HCT116 (cell line): ENCODE results near the gene SPESP1. TPM values are rescaled to one million over a fixed set of nuclear protein-coding genes. Genes with fewer than 3 reads are reported as not detected.

Experiments used
- ATAC-seq: fragments of 200-7000 bp; cut with Tn5 transposase; 2 replicates; pipeline ENCODE4 v1.9.1; 2020; ENCODE audit warnings: mild to moderate bottlenecking, moderate library complexity
- BruUV-seq: library from RNA; stranded (reverse); fragments of 400-500 nt; replicated peaks from 2 replicates; lab custom pipeline; 2021; lab: Mats Ljungman, UMichigan
- CTCF ChIA-PET: fragments of 300-600 bp; sonication (Branson Sonifier 250); formaldehyde crosslinking; loops from one replicate; lab custom pipeline; 2021; ENCODE audit warnings: antibody characterized with exemption; lab: Charles Lee
- POLR2A ChIA-PET: fragments of 300-600, 350-600 bp; sonication (Branson Sonifier 250); formaldehyde crosslinking; loops from one replicate; lab custom pipeline; 2021; ENCODE audit warnings: antibody characterized with exemption; lab: Charles Lee
- RAD21 ChIA-PET, 2 experiments: fragments of 300-600 bp; sonication (Branson Sonifier 250); formaldehyde crosslinking; loops; one replicate each; lab custom pipeline; 2023; ENCODE audit warnings: low total read pairs in 2 of 2; ENCODE audit not compliant: uncharacterized antibody in 2 of 2, unreplicated experiment in 2 of 2, low non-redundant PET in 1 of 2; lab: Charles Lee
- DNase-seq: peaks from one replicate; pipeline ENCODE4 v3.0.0-alpha.2; 2010; ENCODE audit warnings: low read depth, low spot score
- H2AFZ ChIP-seq: fragments of 200-600 bp; shearing (Covaris generic), sonication (generic); 2 replicates; pipeline ENCODE4 v1.6.1; 2017; ENCODE audit warnings: low read depth, mixed run types, mixed read lengths, antibody characterized with exemption, low read length; ENCODE audit not compliant: poor library complexity, severe bottlenecking
- H3K27ac ChIP-seq: 2 replicates; pipeline ENCODE4 v1.5.1; 2012; ENCODE audit warnings: low read depth, low read length
- H3K27me3 ChIP-seq: fragments of 200-600 bp; sonication (generic); 2 replicates; pipeline ENCODE4 v1.6.1; 2016; ENCODE audit warnings: mixed run types, low read length, mixed read lengths; ENCODE audit not compliant: insufficient read depth
- H3K36me3 ChIP-seq, 2 experiments: fragments of 200-500 bp in 1 of 2; fragments of 200-600 bp in 1 of 2; sonication (Bioruptor generic) in 1 of 2; sonication (generic) in 1 of 2; 2 replicates each; pipeline versions ENCODE4 v1.5.1 to v1.6.1; 2014 to 2016; ENCODE audit warnings: low read length in 2 of 2, inconsistent platforms in 1 of 2, mixed read lengths in 1 of 2, mixed run types in 1 of 2; ENCODE audit not compliant: insufficient read depth in 2 of 2, control insufficient read depth in 1 of 2
- H3K4me1 ChIP-seq, 2 experiments: fragments of 200-600 bp in 1 of 2; sonication (generic) in 1 of 2; 2 replicates each; pipeline versions ENCODE4 v1.5.1 to v1.6.1; 2012 to 2017; ENCODE audit warnings: low read length in 2 of 2, inconsistent platforms in 1 of 2, mild to moderate bottlenecking in 1 of 2, mixed read lengths in 1 of 2, mixed run types in 1 of 2, moderate library complexity in 1 of 2; ENCODE audit not compliant: insufficient read depth in 2 of 2, control insufficient read depth in 1 of 2
- H3K4me2 ChIP-seq: fragments of 200-600 bp; sonication (generic); 2 replicates; pipeline ENCODE4 v1.6.1; 2017; ENCODE audit warnings: mixed run types, low read length, mixed read lengths
- H3K4me3 ChIP-seq, 2 experiments: fragments of 200-600 bp in 1 of 2; sonication (generic) in 1 of 2; replicated peaks in 1 of 2; 2 replicates each; pipeline ENCODE4 v1.5.1; 2011 to 2016; ENCODE audit warnings: low read length in 2 of 2, control low read depth in 1 of 2, low read depth in 1 of 2, mild to moderate bottlenecking in 1 of 2, mixed read lengths in 1 of 2, mixed run types in 1 of 2
- H3K79me2 ChIP-seq: fragments of 200-600 bp; sonication (generic); 2 replicates; pipeline ENCODE4 v1.6.1; 2017; ENCODE audit warnings: mild to moderate bottlenecking, mixed run types, low read length, moderate library complexity, mixed read lengths; ENCODE audit not compliant: insufficient read depth
- H3K9ac ChIP-seq: fragments of 200-600 bp; sonication (generic); 2 replicates; pipeline ENCODE4 v1.6.1; 2016; ENCODE audit warnings: low read length, mixed read lengths
- H3K9me2 ChIP-seq: fragments of 200-600 bp; sonication (generic), shearing (Covaris generic); 2 replicates; pipeline ENCODE4 v1.6.1; 2017; ENCODE audit warnings: mixed run types, mild to moderate bottlenecking, moderate library complexity; ENCODE audit not compliant: insufficient read depth
- H3K9me3 ChIP-seq, 2 experiments: fragments of 200-500 bp in 1 of 2; fragments of 200-600 bp in 1 of 2; sonication (Bioruptor generic) in 1 of 2; sonication (generic) in 1 of 2; 2 replicates each; pipeline ENCODE4 v1.6.1; 2014 to 2017; ENCODE audit warnings: low read length in 2 of 2, mixed read lengths in 2 of 2, inconsistent platforms in 1 of 2, low read depth in 1 of 2, mild to moderate bottlenecking in 1 of 2, mixed run types in 1 of 2, moderate library complexity in 1 of 2; ENCODE audit not compliant: control insufficient read depth in 1 of 2, insufficient read depth in 1 of 2
- H4K20me1 ChIP-seq: fragments of 200-600 bp; sonication (generic), shearing (Covaris generic); 2 replicates; pipeline ENCODE4 v1.6.1; 2017; ENCODE audit warnings: mixed run types, mild to moderate bottlenecking, moderate library complexity; ENCODE audit not compliant: insufficient read depth
- ATF3 ChIP-seq: IDR thresholded peaks from 2 replicates; pipeline ENCODE4 v1.6.1; 2012
- CEBPB ChIP-seq: IDR thresholded peaks from 2 replicates; pipeline ENCODE4 v1.6.1; 2012; ENCODE audit warnings: low read depth
- EGR1 ChIP-seq: IDR thresholded peaks from 2 replicates; pipeline ENCODE4 v1.6.1; 2012; ENCODE audit warnings: low read depth
- ELF1 ChIP-seq: IDR thresholded peaks from 2 replicates; pipeline ENCODE4 v1.6.1; 2012; ENCODE audit warnings: low read depth, borderline replicate concordance
- FOSL1 ChIP-seq: IDR thresholded peaks from 2 replicates; pipeline ENCODE4 v1.6.1; 2012; ENCODE audit warnings: low read depth
- POLR2AphosphoS5 ChIP-seq: IDR thresholded peaks from 2 replicates; pipeline ENCODE4 v1.6.1; 2011; ENCODE audit warnings: mild to moderate bottlenecking, low read depth, low read length, moderate library complexity
- RAD21 ChIP-seq: IDR thresholded peaks from 2 replicates; pipeline ENCODE4 v1.6.1; 2012; ENCODE audit warnings: low read depth, mild to moderate bottlenecking
- SP1 ChIP-seq: IDR thresholded peaks from 2 replicates; pipeline ENCODE4 v1.6.1; 2012; ENCODE audit warnings: low read depth
- SRF ChIP-seq: IDR thresholded peaks from 2 replicates; pipeline ENCODE4 v1.6.1; 2012; ENCODE audit warnings: low read depth
- TCF7L2 ChIP-seq: IDR thresholded peaks from 2 replicates; pipeline ENCODE4 v1.7.0; 2011; ENCODE audit warnings: borderline replicate concordance, inconsistent platforms; ENCODE audit not compliant: insufficient read depth, insufficient read length; ENCODE audit errors: extremely low read depth
- YY1 ChIP-seq: IDR thresholded peaks from 2 replicates; pipeline ENCODE4 v1.6.1; 2011; ENCODE audit warnings: low read length, low read depth, moderate library complexity, mild to moderate bottlenecking; ENCODE audit not compliant: insufficient replicate concordance; ENCODE audit errors: extremely low read depth
- ZBTB33 ChIP-seq: IDR thresholded peaks from 2 replicates; pipeline ENCODE4 v1.6.1; 2011; ENCODE audit warnings: mild to moderate bottlenecking, low read length, moderate library complexity; ENCODE audit not compliant: insufficient replicate concordance; ENCODE audit errors: extremely low read depth
- ZFX ChIP-seq: fragments of 450-650 bp; IDR thresholded peaks from 2 replicates; pipeline ENCODE4 v1.6.1; 2017
- ZNF274 ChIP-seq: fragments of 200-500 bp; sonication (Bioruptor generic); IDR thresholded peaks from 2 replicates; pipeline ENCODE4 v1.6.1; 2014; ENCODE audit warnings: mild to moderate bottlenecking, low read depth, low read length, inconsistent platforms
- intact Hi-C: fragments of 100-400 bp; cut with micrococcal nuclease; formaldehyde crosslinking; loops from 2 replicates; pipeline ENCODE4 v1.10.0; 2022
- total RNA-seq: library from RNA; stranded (reverse); gene quantifications from one replicate; pipeline ENCODE4 v1.2.1, GENCODE V29; 2021; ENCODE audit not compliant: unreplicated experiment
- TF ChIP-seq, protein P1 (sequence below): IDR thresholded peaks from 2 replicates; pipeline ENCODE4 v1.6.1; 2012
- TF ChIP-seq, protein P2 (sequence below), 3 experiments: fragments of 200-600 bp in 1 of 3; sonication (generic) in 1 of 3; IDR thresholded peaks in 2 of 3; conservative IDR thresholded peaks in 1 of 3; 2 replicates each; pipeline ENCODE4 v1.5.1; 2012 to 2017; ENCODE audit warnings: low read depth in 2 of 3, low read length in 2 of 3, antibody characterized with exemption in 1 of 3, borderline replicate concordance in 1 of 3, control low read depth in 1 of 3, mild to moderate bottlenecking in 1 of 3, mixed read lengths in 1 of 3, mixed run types in 1 of 3, moderate library complexity in 1 of 3; ENCODE audit not compliant: insufficient read depth in 1 of 3

The SPESP1 gene
- total RNA-seq, 1 experiment from 2014 or later = not detected

- ATAC-seq = no peak
- no peaks in the 10 kb centered on the region for H3K79me2 ChIP-seq
- H3K36me3 ChIP-seq = no peaks in the 10 kb centered on the region
- CTCF ChIA-PET = no interaction called here
- H3K9me2 ChIP-seq = no peaks in the 10 kb centered on the region
- no peak overlapping the region for H3K4me3 ChIP-seq
- 0 out of 4 replicates have a peak, but pooled peaks cover 0 to 4% of the 10 kb centered on the region in 2 experiments for H3K4me1 ChIP-seq
- no peak overlapping the region for H2AFZ ChIP-seq
- no peak overlapping the region for H3K4me2 ChIP-seq
- no peaks in the 10 kb centered on the region for H4K20me1 ChIP-seq
- H3K27me3 ChIP-seq = no peaks in the 10 kb centered on the region
- POLR2A ChIA-PET = no interaction called here
- no peak overlapping the region for H3K9ac ChIP-seq
- RAD21 ChIA-PET = no interaction called here
- TF ChIP-seq SRF (no peak), EGR1 (no peak), RAD21 (no peak), ZBTB33 (no peak), ZFX (no peak), POLR2AphosphoS5 (no peak), CEBPB (no peak), ZNF274 (no peak), ATF3 (no peak), FOSL1 (no peak), ELF1 (no peak), SP1 (no peak), YY1 (no peak), TCF7L2 (no peak)
- TF ChIP-seq, protein P1, sequence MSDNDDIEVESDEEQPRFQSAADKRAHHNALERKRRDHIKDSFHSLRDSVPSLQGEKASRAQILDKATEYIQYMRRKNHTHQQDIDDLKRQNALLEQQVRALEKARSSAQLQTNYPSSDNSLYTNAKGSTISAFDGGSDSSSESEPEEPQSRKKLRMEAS = no peak
- TF ChIP-seq, protein P2, sequence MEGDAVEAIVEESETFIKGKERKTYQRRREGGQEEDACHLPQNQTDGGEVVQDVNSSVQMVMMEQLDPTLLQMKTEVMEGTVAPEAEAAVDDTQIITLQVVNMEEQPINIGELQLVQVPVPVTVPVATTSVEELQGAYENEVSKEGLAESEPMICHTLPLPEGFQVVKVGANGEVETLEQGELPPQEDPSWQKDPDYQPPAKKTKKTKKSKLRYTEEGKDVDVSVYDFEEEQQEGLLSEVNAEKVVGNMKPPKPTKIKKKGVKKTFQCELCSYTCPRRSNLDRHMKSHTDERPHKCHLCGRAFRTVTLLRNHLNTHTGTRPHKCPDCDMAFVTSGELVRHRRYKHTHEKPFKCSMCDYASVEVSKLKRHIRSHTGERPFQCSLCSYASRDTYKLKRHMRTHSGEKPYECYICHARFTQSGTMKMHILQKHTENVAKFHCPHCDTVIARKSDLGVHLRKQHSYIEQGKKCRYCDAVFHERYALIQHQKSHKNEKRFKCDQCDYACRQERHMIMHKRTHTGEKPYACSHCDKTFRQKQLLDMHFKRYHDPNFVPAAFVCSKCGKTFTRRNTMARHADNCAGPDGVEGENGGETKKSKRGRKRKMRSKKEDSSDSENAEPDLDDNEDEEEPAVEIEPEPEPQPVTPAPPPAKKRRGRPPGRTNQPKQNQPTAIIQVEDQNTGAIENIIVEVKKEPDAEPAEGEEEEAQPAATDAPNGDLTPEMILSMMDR (IDR thresholded peaks at IDR 0.05 in 2 of 3, conservative IDR thresholded peaks at IDR 0.05 in 1 of 3; ENCODE audit: borderline replicate concordance in 1 of 3, insufficient read depth in 1 of 3, low read depth in 2 of 3, low read length in 2 of 3) = no peak
- TF ChIP-seq, all 23 proteins: peak for 0
- BruUV-seq = no TSS peak
- Histone ChIP-seq H3K9me3 (no peaks in the 10 kb centered on the region), H3K27ac (no peak overlapping the region)
- intact Hi-C loops = no loop called here
- no peak for DNase-seq
These were observed 61.4 kb downstream of the SPESP1 start for GRCh38 chr15:68991723-68992122.
